HG02763 (cell line): Measurements from ENCODE around the gene CCNY.

ENCODE experiments used
- ATAC-seq: cut with Tn5 transposase; IDR thresholded peaks from one replicate; pipeline ENCODE4 v1.9.1; 2021; ENCODE audit warnings: mild to moderate bottlenecking, moderate library complexity; ENCODE audit not compliant: unreplicated experiment

Gene CCNY

DNA sequence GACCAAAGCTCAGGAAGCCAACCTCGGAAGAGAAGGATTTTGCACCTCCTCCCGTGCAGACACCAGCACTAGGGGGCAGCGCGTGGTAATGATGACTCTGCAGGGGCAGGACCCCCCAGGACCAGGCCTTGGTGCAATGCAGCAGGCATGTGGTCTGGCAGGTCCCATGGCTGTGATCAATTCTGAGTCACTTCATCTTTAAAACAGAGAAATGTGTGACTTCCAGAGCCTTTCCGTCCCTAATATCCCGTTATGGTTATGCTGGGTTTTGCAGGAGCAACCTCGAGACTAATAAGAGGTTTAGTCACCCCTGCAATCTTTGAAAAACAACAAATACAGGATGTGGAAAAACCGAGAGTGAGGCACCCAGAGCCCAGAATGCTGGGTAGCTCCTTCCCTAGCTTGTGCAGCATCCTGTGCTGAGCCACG lies 238.6 kb downstream of the CCNY start:
- ATAC-seq, result no peak

DNA sequence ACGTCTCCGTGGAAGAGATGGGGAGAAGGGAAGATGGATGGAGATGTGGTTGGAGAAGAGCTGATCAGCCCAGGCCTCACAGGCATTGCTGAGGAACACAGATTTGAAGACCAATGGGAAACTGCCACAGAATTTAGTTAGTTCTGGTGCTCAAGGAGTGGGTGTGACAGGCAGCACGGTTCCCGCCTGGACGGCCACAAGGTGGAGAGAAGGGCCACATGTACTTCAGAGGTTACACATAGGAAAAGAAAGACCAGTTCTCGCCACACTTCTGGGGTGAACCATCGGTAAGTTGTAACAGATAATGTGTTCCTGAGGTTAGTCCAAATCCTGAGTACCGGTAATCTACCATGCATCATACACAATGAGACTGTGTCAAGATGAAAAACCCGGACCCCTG lies 239.3 kb downstream of the CCNY start:
- ATAC-seq, result no peak

DNA sequence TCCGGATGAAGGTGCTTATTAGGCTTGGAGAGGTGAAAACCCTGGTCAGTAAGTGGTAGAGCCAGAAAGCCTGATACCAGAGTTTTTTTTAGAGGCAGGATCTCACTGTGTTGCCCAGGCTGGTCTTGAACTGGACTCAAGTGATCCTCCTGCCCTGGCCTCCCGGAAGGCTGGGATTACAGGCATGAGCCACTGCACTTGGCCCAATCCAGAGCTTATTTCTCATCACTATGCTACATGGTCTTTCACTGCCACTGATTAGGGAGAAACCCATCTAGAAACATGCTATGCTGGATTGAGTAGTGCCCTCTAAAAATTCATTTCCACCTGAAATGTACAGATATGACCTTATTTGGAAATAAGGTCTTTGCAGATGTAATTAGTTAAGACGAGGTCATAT lies 240.4 kb downstream of the CCNY start:
- ATAC-seq, result no peak

- no peak for ATAC-seq
Observed at GRCh38 chr10:35577926-35578617, 241.8 kb downstream of the CCNY start.

DNA sequence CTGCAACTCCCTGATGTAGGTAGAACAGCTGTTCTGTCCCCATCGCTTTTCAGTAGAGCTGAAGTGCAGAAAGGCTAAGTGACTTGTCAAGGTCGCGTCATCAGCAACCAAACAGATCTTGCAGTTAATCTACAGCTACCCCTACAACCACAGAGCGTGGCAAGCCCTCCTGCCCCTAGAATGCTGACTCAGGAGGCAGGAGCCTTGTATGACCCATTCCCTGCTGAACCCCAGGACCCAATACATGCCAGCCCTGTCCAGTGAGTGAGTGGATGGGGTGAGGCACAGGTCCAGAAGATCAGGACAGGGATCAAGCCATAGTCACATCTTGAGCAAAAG lies 242.3 kb downstream of the CCNY start:
- no peak for ATAC-seq

GRCh38 chr10:35579116-35579515 lies 242.8 kb downstream of the CCNY start:
- ATAC-seq, result no peak

DNA sequence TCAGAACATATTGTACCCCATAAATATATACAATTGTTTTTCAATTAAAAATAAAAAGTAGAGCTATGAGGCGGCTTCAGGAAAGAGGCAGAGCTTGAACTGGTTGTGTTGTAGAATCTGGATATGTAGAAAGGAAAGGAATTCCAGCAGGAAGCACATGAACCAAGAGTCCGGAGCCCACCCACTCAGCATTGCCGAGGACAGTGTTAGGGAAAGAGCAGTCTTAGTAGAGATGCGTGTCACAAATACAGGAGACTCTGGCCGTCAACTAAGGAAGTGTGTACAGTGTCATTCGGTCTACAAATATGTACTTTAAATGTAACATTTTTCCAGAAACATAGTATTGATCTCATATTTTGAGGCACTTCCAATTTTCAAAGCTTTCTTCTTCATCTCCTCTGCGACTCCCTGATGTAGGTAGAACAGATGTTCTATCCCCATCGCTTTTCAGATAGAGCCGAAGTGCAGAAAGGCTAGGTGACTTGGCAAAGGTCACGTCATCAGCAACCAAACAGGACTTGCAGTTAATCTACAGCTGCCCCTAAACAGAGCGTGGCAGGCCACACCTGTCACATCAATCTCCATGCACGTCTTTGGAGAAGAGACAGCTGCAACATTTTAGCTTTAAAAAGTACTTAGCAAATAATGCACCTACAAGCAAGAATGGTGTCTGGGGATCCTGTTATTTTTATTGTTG lies 243.6 kb downstream of the CCNY start:
- ATAC-seq, result no peak

DNA sequence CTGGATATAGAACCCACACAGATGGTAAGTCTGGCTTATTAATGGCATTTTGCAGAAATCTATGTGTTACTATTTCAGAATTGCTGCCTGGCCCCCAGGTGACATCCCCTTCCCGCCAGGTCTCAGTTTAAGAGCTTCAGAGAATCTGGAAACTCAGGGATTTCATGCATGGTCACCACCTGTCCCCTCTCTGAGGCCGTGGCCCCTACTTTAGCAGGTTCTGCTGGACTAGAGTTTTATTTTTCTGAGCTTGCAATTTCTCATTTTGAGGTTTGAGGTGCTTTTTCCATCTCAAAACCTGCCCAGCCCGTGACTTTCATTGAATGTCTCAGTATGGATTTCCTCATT lies 244.1 kb downstream of the CCNY start:
- ATAC-seq, result no peak

- ATAC-seq, result no peak
Observed at GRCh38 chr10:35581655-35582054, 245.3 kb downstream of the CCNY start.

DNA sequence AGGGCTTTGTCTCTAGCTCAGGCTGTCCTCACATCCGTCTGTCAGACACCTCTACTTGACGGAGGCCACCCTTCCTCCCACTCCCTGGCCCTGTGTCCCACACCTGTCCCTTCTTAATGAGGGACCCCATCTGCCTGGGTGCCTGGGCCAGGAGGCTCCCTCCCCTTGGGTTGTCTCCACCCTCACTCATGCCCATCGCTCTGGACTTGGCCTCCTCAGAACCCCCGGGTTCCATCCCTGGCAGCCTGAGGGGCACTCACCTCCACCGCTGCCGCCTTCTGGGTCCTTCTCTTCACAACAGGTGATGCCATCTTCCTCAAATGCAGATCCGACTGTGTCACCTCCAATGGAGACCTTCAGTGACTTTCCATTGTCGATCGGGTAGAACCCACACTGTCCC lies 248.6 kb downstream of the CCNY start:
- ATAC-seq, result no peak

- no peak for ATAC-seq
Observed at GRCh38 chr10:35585356-35585755, 249.0 kb downstream of the CCNY start.

- ATAC-seq, result no peak
Observed at GRCh38 chr10:35585903-35586535, 249.7 kb downstream of the CCNY start.

DNA sequence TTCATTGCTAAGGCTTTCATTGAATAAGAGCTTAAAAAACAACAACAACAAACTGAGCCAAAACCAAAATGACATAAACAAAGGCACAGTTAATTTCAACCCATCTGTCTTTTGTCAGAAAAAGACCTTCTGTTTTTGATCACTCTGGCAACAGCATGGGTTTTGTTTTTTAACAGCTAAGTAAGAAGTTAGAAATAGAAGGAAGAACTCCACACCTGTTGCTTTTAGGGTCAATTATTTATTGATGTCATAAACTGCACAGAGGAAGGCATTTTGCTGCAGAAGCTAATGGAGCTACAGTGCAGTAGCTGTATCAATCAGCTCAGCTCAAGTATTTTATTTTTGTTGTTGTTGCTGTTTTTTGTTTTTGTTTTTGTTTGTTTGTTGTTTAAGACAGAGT lies 252.5 kb downstream of the CCNY start:
- ATAC-seq, result no peak

- ATAC-seq, result no peak
Observed at GRCh38 chr10:35592441-35592840, 256.1 kb downstream of the CCNY start.

- no peak for ATAC-seq
Observed at GRCh38 chr10:35594115-35595079, 258.1 kb downstream of the CCNY start.

- no peak for ATAC-seq
Observed at GRCh38 chr10:35595106-35595505, 258.8 kb downstream of the CCNY start.

- ATAC-seq, result no peak
Observed at GRCh38 chr10:35598379-35598778, 262.1 kb downstream of the CCNY start.

GRCh38 chr10:35600193-35600592 lies 263.9 kb downstream of the CCNY start:
- ATAC-seq, result no peak

- ATAC-seq, result no peak
Observed at GRCh38 chr10:35605191-35605590, 268.9 kb downstream of the CCNY start, which contains the start of gene GJD4. GJD4 (plus strand) TSS chr10:35605341; CDS start chr10:35605568, 227 bp downstream.

- ATAC-seq, result no peak
Observed at GRCh38 chr10:35606430-35606829, 270.1 kb downstream of the CCNY start.
